Prostate gland (tissue), 2 donors: ENCODE results near the gene PSD4.

Experiments used
- CTCF ChIP-seq, 4 experiments: fragments of 200-600 bp in 2 of 4; fragments of 450-650 bp in 2 of 4; sonication (generic) in 2 of 4; IDR thresholded peaks; 1 replicate in 3 of 4; 2 replicates in 1 of 4; pipeline ENCODE4 v1.5.1; 2016 to 2019; ENCODE audit warnings: antibody characterized with exemption in 4 of 4, mild to moderate bottlenecking in 2 of 4, moderate library complexity in 2 of 4
- POLR2A ChIP-seq: fragments of 450-650 bp; IDR thresholded peaks from one replicate; pipeline ENCODE4 v1.6.1; 2016; ENCODE audit warnings: antibody characterized with exemption, mild to moderate bottlenecking
- POLR2AphosphoS5 ChIP-seq: sonication (generic); formaldehyde crosslinking; IDR thresholded peaks from one replicate; pipeline ENCODE4 v1.6.1; 2017; ENCODE audit warnings: antibody characterized with exemption

GRCh38 chr2:113180131-113180946, 6.6 kb downstream of the PSD4 start:
- TF ChIP-seq CTCF (IDR thresholded peaks at IDR 0.05): no peak
- no peak for TF ChIP-seq POLR2AphosphoS5
- no peak for TF ChIP-seq POLR2A
